ENCODE results near the gene GIGYF1. TPM values are rescaled to one million over a fixed set of nuclear protein-coding genes. Genes with fewer than 3 reads are reported as not detected.

Gene GIGYF1
- polyA plus RNA-seq, 1 donor from 2014 or later: 28.3 TPM

DNA sequence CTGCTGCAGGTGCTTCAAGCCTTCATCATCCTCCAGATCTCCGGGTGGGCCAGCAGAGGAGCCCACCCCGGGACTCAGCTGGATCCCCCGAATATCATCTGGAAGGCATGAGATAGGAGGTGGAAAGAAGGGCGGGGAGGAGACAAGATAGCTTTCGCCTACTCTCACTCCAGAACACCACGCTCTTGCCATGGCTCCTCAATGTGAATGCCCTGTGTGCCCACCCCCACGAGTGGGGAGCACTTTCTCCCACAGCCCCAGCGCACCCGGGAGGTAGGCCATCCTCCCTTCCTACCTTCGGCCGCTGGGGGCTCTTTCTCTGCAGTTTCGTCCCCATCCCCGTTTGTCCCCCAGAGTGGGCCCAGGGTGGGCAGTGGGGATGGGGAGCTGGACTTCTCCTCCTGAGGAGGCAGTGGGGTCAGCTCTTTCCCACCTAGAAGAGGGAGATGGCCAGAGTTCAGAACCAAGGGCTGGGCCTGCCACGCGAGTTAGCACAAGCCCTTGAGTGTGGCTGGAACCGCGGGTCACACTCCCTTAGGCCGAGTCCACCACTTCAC, 8.9 kb downstream of the GIGYF1 start:
- peaks cover 17% of the 10 kb centered on the region for H3K79me2 ChIP-seq (replicated peaks; ENCODE audit: insufficient read depth, low read length)
- no peak overlapping the region for H3K4me2 ChIP-seq (ENCODE audit: low read length)
- H3K27me3 ChIP-seq (ENCODE audit: insufficient read depth, low read depth, low read length): no peaks in the 10 kb centered on the region
- H4K20me1 ChIP-seq (ENCODE audit: insufficient read depth): peaks cover 8% of the 10 kb centered on the region
- H3K9ac ChIP-seq (ENCODE audit: low read length): no peak overlapping the region
- H3F3A ChIP-seq (ENCODE audit: insufficient read depth, low read length, poor library complexity, severe bottlenecking): no peaks in the 10 kb centered on the region
- no peak overlapping the region for H3K27ac ChIP-seq (ENCODE audit: low read length)
- TF ChIP-seq EP300 (conservative IDR thresholded peaks at IDR 0.05; ENCODE audit: poor library complexity, severe bottlenecking) (no peak), POLR2AphosphoS5 (IDR thresholded peaks at IDR 0.05) (no peak), EZH2 (IDR thresholded peaks at IDR 0.05; ENCODE audit: borderline replicate concordance, insufficient read depth, low read length, poor library complexity, severe bottlenecking) (no peak), SMC3 (conservative IDR thresholded peaks at IDR 0.05; ENCODE audit: poor library complexity) (no peak), TAF1 (IDR thresholded peaks at IDR 0.05; ENCODE audit: low read depth) (no peak), RAD21 (conservative IDR thresholded peaks at IDR 0.05) (no peak), MXI1 (conservative IDR thresholded peaks at IDR 0.05; ENCODE audit: poor library complexity, severe bottlenecking) (no peak)
- TF ChIP-seq, protein P1, sequence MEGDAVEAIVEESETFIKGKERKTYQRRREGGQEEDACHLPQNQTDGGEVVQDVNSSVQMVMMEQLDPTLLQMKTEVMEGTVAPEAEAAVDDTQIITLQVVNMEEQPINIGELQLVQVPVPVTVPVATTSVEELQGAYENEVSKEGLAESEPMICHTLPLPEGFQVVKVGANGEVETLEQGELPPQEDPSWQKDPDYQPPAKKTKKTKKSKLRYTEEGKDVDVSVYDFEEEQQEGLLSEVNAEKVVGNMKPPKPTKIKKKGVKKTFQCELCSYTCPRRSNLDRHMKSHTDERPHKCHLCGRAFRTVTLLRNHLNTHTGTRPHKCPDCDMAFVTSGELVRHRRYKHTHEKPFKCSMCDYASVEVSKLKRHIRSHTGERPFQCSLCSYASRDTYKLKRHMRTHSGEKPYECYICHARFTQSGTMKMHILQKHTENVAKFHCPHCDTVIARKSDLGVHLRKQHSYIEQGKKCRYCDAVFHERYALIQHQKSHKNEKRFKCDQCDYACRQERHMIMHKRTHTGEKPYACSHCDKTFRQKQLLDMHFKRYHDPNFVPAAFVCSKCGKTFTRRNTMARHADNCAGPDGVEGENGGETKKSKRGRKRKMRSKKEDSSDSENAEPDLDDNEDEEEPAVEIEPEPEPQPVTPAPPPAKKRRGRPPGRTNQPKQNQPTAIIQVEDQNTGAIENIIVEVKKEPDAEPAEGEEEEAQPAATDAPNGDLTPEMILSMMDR (IDR thresholded peaks at IDR 0.05; ENCODE audit: poor library complexity, severe bottlenecking): no peak
- TF ChIP-seq, protein P2, sequence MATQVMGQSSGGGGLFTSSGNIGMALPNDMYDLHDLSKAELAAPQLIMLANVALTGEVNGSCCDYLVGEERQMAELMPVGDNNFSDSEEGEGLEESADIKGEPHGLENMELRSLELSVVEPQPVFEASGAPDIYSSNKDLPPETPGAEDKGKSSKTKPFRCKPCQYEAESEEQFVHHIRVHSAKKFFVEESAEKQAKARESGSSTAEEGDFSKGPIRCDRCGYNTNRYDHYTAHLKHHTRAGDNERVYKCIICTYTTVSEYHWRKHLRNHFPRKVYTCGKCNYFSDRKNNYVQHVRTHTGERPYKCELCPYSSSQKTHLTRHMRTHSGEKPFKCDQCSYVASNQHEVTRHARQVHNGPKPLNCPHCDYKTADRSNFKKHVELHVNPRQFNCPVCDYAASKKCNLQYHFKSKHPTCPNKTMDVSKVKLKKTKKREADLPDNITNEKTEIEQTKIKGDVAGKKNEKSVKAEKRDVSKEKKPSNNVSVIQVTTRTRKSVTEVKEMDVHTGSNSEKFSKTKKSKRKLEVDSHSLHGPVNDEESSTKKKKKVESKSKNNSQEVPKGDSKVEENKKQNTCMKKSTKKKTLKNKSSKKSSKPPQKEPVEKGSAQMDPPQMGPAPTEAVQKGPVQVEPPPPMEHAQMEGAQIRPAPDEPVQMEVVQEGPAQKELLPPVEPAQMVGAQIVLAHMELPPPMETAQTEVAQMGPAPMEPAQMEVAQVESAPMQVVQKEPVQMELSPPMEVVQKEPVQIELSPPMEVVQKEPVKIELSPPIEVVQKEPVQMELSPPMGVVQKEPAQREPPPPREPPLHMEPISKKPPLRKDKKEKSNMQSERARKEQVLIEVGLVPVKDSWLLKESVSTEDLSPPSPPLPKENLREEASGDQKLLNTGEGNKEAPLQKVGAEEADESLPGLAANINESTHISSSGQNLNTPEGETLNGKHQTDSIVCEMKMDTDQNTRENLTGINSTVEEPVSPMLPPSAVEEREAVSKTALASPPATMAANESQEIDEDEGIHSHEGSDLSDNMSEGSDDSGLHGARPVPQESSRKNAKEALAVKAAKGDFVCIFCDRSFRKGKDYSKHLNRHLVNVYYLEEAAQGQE (IDR thresholded peaks at IDR 0.05; ENCODE audit: borderline replicate concordance): no peak
- H3K9me2 ChIP-seq (ENCODE audit: insufficient read depth, low read length): no peaks in the 10 kb centered on the region
- H3K9me3 ChIP-seq (ENCODE audit: low read length): no peaks in the 10 kb centered on the region
- no peak overlapping the region for H3K4me3 ChIP-seq (ENCODE audit: low read length)
- H2AFZ ChIP-seq (ENCODE audit: low read depth, low read length): no peak overlapping the region
- H3K36me3 ChIP-seq (ENCODE audit: insufficient read depth, low read length): no peaks in the 10 kb centered on the region

DNA sequence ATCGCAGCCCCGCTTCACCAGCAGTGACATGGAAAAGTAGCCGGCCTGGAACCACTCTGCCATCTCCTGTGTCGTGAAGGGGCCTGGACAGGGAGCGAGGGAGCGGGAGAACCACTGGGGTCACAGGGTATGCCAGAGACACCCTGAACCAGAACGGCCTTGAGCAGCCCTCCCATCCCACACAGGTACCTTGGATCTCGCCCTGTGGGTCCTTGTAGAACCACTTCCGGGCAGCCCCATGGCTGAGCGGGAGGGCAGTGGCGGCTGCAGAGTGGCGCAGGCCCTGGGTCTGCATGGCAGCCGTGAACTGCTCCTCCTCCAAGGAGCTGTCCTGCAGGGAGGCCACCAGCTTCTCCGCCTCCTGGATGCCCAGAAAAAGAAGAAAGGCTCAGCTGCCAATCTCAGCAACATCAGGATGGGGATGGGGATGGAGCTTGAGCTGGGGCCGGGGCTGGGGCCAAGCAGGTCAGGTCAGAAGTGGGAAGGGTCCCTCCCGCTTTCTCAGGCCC, 9.5 kb downstream of the GIGYF1 start:
- Histone ChIP-seq H3K27ac (ENCODE audit: low read length) (no peak overlapping the region), H3K36me3 (ENCODE audit: insufficient read depth, low read length) (no peaks in the 10 kb centered on the region), H2AFZ (ENCODE audit: low read depth, low read length) (no peak overlapping the region), H3K9me2 (ENCODE audit: insufficient read depth, low read length) (no peaks in the 10 kb centered on the region), H3F3A (ENCODE audit: insufficient read depth, low read length, poor library complexity, severe bottlenecking) (no peaks in the 10 kb centered on the region), H3K4me3 (ENCODE audit: low read length) (no peak overlapping the region), H3K27me3 (ENCODE audit: insufficient read depth, low read depth, low read length) (no peaks in the 10 kb centered on the region), H3K9me3 (ENCODE audit: low read length) (no peaks in the 10 kb centered on the region), H3K9ac (ENCODE audit: low read length) (no peak overlapping the region), H4K20me1 (ENCODE audit: insufficient read depth) (peaks cover 3% of the 10 kb centered on the region), H3K4me2 (ENCODE audit: low read length) (no peak overlapping the region), H3K79me2 (replicated peaks; ENCODE audit: insufficient read depth, low read length) (peaks cover 12% of the 10 kb centered on the region)
- TF ChIP-seq, protein P1 (IDR thresholded peaks at IDR 0.05; ENCODE audit: poor library complexity, severe bottlenecking): no peak
- TF ChIP-seq EZH2 (IDR thresholded peaks at IDR 0.05; ENCODE audit: borderline replicate concordance, insufficient read depth, low read length, poor library complexity, severe bottlenecking) (no peak), EP300 (conservative IDR thresholded peaks at IDR 0.05; ENCODE audit: poor library complexity, severe bottlenecking) (no peak), SMC3 (conservative IDR thresholded peaks at IDR 0.05; ENCODE audit: poor library complexity) (no peak), RAD21 (conservative IDR thresholded peaks at IDR 0.05) (no peak), POLR2AphosphoS5 (IDR thresholded peaks at IDR 0.05) (no peak)
